Neural progenitor cell (in vitro differentiated cells): ENCODE results near the gene ADGRL1. TPM values are rescaled to one million over a fixed set of nuclear protein-coding genes. Genes with fewer than 3 reads are reported as not detected.

Experiments
- DNase-seq: peaks from one replicate; pipeline ENCODE4 v3.0.0-alpha.2; 2016; ENCODE audit warnings: low spot score
- H2AFZ ChIP-seq: fragments of 200-600 bp; sonication (generic); replicated peaks from 2 replicates; pipeline ENCODE4 v1.6.1; 2016; ENCODE audit warnings: antibody characterized with exemption
- H3F3A ChIP-seq: fragments of 200-600 bp; sonication (generic); 2 replicates; pipeline ENCODE4 v1.6.1; 2016; ENCODE audit warnings: antibody characterized with exemption, low read depth
- H3K27ac ChIP-seq: fragments of 200-600 bp; sonication (generic); 2 replicates; pipeline ENCODE4 v1.5.1; 2016; ENCODE audit warnings: mild to moderate bottlenecking
- H3K27me3 ChIP-seq: fragments of 200-600 bp; sonication (generic); 2 replicates; pipeline ENCODE4 v1.6.1; 2016; ENCODE audit warnings: mild to moderate bottlenecking, moderate library complexity
- H3K36me3 ChIP-seq: fragments of 200-600 bp; sonication (generic); 2 replicates; pipeline ENCODE4 v1.5.1; 2016
- H3K4me1 ChIP-seq: fragments of 200-600 bp; sonication (generic); 2 replicates; pipeline ENCODE4 v1.6.1; 2016; ENCODE audit warnings: mixed run types
- H3K4me2 ChIP-seq: fragments of 200-600 bp; sonication (generic); 2 replicates; pipeline ENCODE4 v1.6.1; 2016
- H3K4me3 ChIP-seq: fragments of 200-600 bp; sonication (generic); 2 replicates; pipeline ENCODE4 v1.5.1; 2016
- H3K79me2 ChIP-seq: fragments of 200-600 bp; sonication (generic); 2 replicates; pipeline ENCODE4 v1.6.1; 2016; ENCODE audit warnings: low read depth
- H3K9ac ChIP-seq: fragments of 200-600 bp; sonication (generic); 2 replicates; pipeline ENCODE4 v1.6.1; 2016
- H3K9me3 ChIP-seq: fragments of 200-600 bp; sonication (generic); 2 replicates; pipeline ENCODE4 v1.5.1; 2016; ENCODE audit warnings: low read depth
- H4K20me1 ChIP-seq: fragments of 200-600 bp; sonication (generic); 2 replicates; pipeline ENCODE4 v1.6.1; 2016; ENCODE audit warnings: low read depth
- H3K27ac Mint-ChIP-seq: 3 replicates; pipeline ENCODE4 v1.8.0; 2021; ENCODE audit warnings: mixed read lengths
- H3K27me3 Mint-ChIP-seq: 2 replicates; pipeline ENCODE4 v1.8.0; 2022; ENCODE audit warnings: low read depth, mild to moderate bottlenecking, inconsistent platforms, moderate library complexity, mixed read lengths; ENCODE audit not compliant: insufficient read depth
- H3K36me3 Mint-ChIP-seq: 3 replicates; pipeline ENCODE4 v1.8.0; 2021; ENCODE audit warnings: mixed read lengths
- H3K4me1 Mint-ChIP-seq: 3 replicates; pipeline ENCODE4 v1.8.0; 2021; ENCODE audit warnings: mixed read lengths
- H3K4me3 Mint-ChIP-seq: 3 replicates; pipeline ENCODE4 v1.8.0; 2021; ENCODE audit warnings: mild to moderate bottlenecking, moderate library complexity, mixed read lengths
- H3K9me3 Mint-ChIP-seq: 3 replicates; pipeline ENCODE4 v1.8.0; 2020; ENCODE audit warnings: mixed read lengths
- CTCF ChIP-seq: fragments of 200-600 bp; sonication (generic); IDR thresholded peaks from 2 replicates; pipeline ENCODE4 v1.5.1; 2017; ENCODE audit warnings: antibody characterized with exemption, mild to moderate bottlenecking
- EZH2 ChIP-seq: fragments of 200-600 bp; sonication (generic); IDR thresholded peaks from 2 replicates; pipeline ENCODE4 v1.6.1; 2017; ENCODE audit warnings: antibody characterized with exemption, mild to moderate bottlenecking, moderate library complexity
- EZH2phosphoT487 ChIP-seq: fragments of 200-600 bp; sonication (generic); IDR thresholded peaks from 2 replicates; pipeline ENCODE4 v1.6.1; 2017; ENCODE audit warnings: antibody characterized with exemption
- total RNA-seq: library from RNA; depleted of rRNA; stranded (reverse); fragments of >200 nt; gene quantifications from 2 replicates; pipeline ENCODE4 v1.2.3, GENCODE V29; 2015; ENCODE audit warnings: low replicate concordance

The ADGRL1 gene
- total RNA-seq, 1 donor from 2014 or later: 13.3 TPM

GRCh38 chr19:14160017-14160703 lies 45.8 kb downstream of the ADGRL1 start:
- H3K36me3 Mint-ChIP-seq: peaks cover 13% of the 10 kb centered on the region

DNA sequence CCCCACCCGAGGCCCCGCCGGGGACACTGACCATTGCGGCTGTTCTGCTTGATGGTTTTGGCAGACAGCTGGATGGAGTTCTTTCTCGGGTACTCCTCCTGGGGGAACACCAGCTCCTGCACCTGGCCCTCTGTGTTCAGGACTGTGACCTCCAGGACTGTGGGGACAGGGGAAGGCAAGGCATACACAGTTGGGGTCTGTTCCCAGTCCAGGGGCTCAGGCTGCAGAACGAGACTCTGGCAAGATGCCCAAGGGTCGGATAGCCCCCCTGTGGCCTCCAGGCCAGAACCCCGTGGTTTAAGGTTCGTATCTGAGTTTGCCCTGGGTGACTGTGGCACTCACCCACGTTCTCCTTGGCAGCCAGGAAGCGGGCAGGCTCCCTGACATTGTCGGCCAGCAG lies 46.9 kb downstream of the ADGRL1 start:
- H3K4me1 Mint-ChIP-seq: peaks cover 5% of the 10 kb centered on the region
- no peak overlapping the region for H3K4me3 ChIP-seq
- peaks cover 3% of the 10 kb centered on the region for H3K4me1 ChIP-seq
- DNase-seq: no peak
- no peak overlapping the region for H3K27ac Mint-ChIP-seq
- no peaks in the 10 kb centered on the region for H3K27me3 ChIP-seq
- no peak overlapping the region for H2AFZ ChIP-seq
- H3K36me3 ChIP-seq: no peaks in the 10 kb centered on the region
- TF ChIP-seq EZH2phosphoT487: no peak
- TF ChIP-seq EZH2: no peak
- TF ChIP-seq CTCF: no peak
- no peak overlapping the region for H3K4me2 ChIP-seq
- no peak overlapping the region for H3K9ac ChIP-seq
- H3K36me3 Mint-ChIP-seq: peaks cover 18% of the 10 kb centered on the region
- peaks cover 6% of the 10 kb centered on the region for H4K20me1 ChIP-seq
- no peaks in the 10 kb centered on the region for H3F3A ChIP-seq
- H3K9me3 Mint-ChIP-seq: no peaks in the 10 kb centered on the region
- H3K4me3 Mint-ChIP-seq: no peak overlapping the region
- no peak overlapping the region for H3K27ac ChIP-seq
- no peaks in the 10 kb centered on the region for H3K79me2 ChIP-seq
- no peaks in the 10 kb centered on the region for H3K9me3 ChIP-seq
- H3K27me3 Mint-ChIP-seq: peaks cover 6% of the 10 kb centered on the region

More at GRCh38 chr19:14160017-14160703, 45.8 kb downstream of the ADGRL1 start:
- no peak overlapping the region for H3K9ac ChIP-seq
- H3K4me3 Mint-ChIP-seq: no peak overlapping the region
- TF ChIP-seq CTCF (no peak), EZH2phosphoT487 (no peak), EZH2 (no peak)
- H3K4me2 ChIP-seq: no peak overlapping the region
- no peak for DNase-seq
- H3K27me3 ChIP-seq: no peaks in the 10 kb centered on the region
- peaks cover 14% of the 10 kb centered on the region for H3K4me1 ChIP-seq
- H3F3A ChIP-seq: no peaks in the 10 kb centered on the region
- H3K9me3 Mint-ChIP-seq: no peaks in the 10 kb centered on the region
- H3K27me3 Mint-ChIP-seq: peaks cover 7% of the 10 kb centered on the region
- H3K79me2 ChIP-seq: no peaks in the 10 kb centered on the region
- H3K9me3 ChIP-seq: no peaks in the 10 kb centered on the region
- no peaks in the 10 kb centered on the region for H3K36me3 ChIP-seq
- H3K27ac ChIP-seq: no peak overlapping the region
- no peak overlapping the region for H2AFZ ChIP-seq
- H3K27ac Mint-ChIP-seq: no peak overlapping the region
- peaks cover 5% of the 10 kb centered on the region for H3K4me1 Mint-ChIP-seq
- no peak overlapping the region for H3K4me3 ChIP-seq
- H4K20me1 ChIP-seq: peaks cover 17% of the 10 kb centered on the region

DNA sequence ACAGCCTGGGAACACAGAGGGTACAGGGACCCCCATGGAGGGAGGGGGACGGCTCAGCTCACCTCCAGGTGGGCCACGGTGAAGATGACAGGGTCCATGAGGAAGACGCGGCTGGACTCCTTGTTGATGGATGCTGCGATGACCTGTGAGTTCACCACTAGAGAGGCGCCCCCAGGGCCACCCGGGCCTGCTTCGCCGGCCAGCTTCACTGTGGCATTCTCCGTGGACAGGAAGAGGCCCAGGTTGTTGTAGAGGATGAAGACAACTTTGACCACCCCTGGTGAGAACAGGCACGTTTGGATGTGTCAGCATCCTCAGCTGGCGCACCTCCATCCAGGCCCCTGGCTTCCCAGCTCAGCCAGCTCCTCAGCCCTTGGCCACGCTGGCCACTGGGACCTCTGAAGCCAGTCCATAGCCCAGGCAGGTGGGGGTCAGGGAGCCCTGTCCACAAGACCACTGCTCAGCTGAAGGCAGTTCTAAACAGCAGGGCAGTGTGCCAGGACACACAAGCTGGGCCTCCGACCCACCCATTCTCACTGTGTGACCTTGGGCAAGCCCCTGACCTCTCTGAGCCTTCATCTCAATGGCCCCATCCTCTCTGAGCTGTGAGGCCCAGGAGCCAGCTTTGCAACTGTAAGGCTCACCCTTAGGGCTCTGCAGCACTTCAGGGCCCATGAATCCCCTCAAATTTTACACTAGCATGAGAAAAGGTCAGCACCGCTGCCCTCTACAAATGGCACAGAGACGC lies 47.5 kb downstream of the ADGRL1 start:
- no peaks in the 10 kb centered on the region for H3F3A ChIP-seq
- no peaks in the 10 kb centered on the region for H3K9me3 Mint-ChIP-seq
- H3K4me1 Mint-ChIP-seq: peaks cover 2% of the 10 kb centered on the region
- no peak overlapping the region for H2AFZ ChIP-seq
- H4K20me1 ChIP-seq: no peaks in the 10 kb centered on the region
- no peaks in the 10 kb centered on the region for H3K4me1 ChIP-seq
- H3K27ac Mint-ChIP-seq: no peak overlapping the region
- no peak overlapping the region for H3K9ac ChIP-seq
- no peaks in the 10 kb centered on the region for H3K79me2 ChIP-seq
- TF ChIP-seq EZH2phosphoT487: no peak
- TF ChIP-seq CTCF: no peak
- no peak for TF ChIP-seq EZH2
- peaks cover 6% of the 10 kb centered on the region for H3K27me3 Mint-ChIP-seq
- H3K4me3 Mint-ChIP-seq: no peak overlapping the region
- H3K36me3 Mint-ChIP-seq: peaks cover 18% of the 10 kb centered on the region
- no peaks in the 10 kb centered on the region for H3K9me3 ChIP-seq
- no peak overlapping the region for H3K27ac ChIP-seq
- H3K4me3 ChIP-seq: no peak overlapping the region
- no peaks in the 10 kb centered on the region for H3K36me3 ChIP-seq
- no peaks in the 10 kb centered on the region for H3K27me3 ChIP-seq
- no peak overlapping the region for H3K4me2 ChIP-seq
- no peak for DNase-seq
